GM18507 (cell line): ENCODE results near the gene BCL3.

Experiments
- DNase-seq: peaks from one replicate; pipeline ENCODE4 v3.0.0; 2011; ENCODE audit warnings: low read depth; ENCODE audit not compliant: insufficient read length; ENCODE audit errors: extremely low spot score
- FAIRE-seq: peaks from 2 replicates; lab custom pipeline; 2011; peaks lifted over from hg19 to GRCh38; lab: Jason Lieb, UNC

The BCL3 gene

DNA sequence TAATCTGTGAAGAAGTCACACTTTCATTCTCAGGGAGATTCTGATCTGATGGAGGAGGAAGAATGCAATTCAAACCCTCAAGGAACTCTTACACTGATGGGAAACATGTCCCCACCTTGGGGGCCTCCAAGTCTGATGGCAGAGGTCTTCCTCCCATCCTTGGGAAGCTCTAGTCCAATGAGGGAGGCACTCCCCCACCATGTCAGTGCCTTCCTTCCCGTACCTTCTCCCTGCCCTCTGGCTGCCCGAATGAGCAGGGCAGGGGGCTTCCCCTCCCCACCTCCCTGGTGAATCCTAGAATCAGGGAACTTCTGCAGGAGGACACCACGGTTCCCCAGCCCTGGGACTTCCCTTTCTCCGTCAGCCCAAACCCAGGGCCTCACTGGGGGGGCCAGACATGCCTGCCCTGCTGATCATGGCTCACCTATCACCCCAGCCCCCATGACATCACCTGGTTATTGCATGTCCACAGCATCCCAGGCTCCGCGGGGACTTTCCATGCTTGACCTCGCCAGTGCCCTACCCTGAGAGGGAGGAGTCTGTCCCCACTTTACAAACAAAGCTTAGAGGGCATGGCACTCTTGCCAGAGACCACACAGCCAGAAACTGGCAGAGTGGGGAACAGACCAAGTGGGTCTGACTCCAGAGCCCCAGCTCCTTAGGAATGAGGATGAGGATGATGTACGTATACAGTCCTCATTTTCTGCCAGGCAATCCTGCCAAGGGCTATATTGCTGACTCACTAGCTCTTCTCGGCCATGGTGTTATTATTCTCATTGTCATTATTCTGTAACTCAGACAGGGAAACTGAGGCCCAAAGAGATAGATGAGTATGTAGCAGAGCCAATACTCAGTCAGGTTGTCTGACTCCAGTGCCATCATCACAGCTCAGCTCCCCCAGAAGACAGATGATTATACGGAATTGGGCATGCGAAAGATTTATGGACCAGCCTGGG, 9.6 kb upstream of the BCL3 start:
- peak; percentile 33 for FAIRE-seq
- DNase-seq, result no peak

DNA sequence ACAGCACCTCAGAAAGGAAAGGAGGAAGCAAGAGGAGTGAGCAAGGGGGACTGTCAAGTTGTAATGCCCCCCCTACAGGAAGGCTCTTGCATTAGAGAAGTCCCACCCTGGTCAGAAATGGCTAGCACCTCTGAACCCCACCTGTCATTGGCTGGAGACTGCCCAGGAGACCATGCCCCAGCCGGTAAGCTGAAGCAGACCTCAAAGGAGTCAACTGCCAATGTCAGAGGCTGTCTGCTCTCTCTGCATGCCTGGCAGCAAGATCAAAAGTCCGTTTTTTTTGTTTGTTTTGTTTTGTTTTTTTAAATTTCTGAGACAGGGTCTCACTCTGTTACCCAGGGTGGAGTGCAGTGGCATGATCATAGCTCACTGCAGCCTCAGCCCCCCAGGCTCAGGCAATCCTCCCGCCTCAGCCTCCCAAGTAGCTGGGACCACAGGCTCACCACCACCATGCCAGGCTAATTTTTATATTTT, 8.1 kb upstream of the BCL3 start:
- DNase-seq (no peak), FAIRE-seq (no peak)

DNA sequence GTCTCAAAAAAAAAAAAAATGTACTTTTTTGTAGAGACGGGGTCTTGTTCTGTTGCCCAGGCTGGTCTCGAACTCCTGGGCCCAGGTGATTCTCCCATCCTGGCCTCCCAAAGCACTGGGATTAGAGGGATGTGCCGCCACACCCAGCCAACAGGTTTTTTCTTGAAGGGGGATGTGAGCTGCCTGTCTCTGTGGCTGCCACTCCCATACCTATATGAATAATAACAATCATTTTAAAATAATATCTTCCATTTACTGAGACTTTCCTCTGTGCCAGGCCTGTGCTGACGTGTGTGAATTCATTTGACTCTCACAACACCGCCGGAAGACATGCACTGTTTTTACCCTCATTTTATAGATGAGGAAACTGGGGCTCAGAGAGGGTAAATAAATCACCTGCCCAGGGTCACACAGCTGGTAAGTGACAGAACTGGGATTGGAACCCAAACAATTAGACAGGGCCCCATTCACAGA, 7.2 kb upstream of the BCL3 start:
- FAIRE-seq (no peak), DNase-seq (no peak)

DNA sequence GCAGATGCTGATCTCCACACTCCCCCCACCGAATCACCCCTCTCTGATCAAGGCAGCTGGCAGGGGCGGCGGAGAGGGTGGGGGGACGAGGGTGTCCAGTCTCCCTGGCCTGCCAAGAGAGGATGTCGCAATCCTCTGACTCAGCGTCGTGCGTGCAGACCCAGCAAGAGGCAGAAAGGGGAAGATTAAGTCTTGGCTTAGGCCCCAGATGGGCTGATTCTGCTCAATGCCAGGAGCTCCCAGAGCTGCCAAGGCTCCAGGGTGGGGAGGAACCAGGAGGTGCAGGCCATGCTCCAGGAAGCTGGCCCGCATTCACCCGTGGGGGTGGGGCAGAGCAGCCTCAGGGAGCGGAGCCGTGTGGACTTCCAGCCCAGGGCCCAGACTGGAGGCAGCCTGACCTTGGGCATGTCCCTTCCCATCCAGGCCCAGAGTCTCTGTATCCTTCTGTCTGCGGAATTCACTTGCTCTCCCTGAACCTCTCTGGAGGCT, 6.6 kb upstream of the BCL3 start:
- DNase-seq, result no peak
- no peak for FAIRE-seq

DNA sequence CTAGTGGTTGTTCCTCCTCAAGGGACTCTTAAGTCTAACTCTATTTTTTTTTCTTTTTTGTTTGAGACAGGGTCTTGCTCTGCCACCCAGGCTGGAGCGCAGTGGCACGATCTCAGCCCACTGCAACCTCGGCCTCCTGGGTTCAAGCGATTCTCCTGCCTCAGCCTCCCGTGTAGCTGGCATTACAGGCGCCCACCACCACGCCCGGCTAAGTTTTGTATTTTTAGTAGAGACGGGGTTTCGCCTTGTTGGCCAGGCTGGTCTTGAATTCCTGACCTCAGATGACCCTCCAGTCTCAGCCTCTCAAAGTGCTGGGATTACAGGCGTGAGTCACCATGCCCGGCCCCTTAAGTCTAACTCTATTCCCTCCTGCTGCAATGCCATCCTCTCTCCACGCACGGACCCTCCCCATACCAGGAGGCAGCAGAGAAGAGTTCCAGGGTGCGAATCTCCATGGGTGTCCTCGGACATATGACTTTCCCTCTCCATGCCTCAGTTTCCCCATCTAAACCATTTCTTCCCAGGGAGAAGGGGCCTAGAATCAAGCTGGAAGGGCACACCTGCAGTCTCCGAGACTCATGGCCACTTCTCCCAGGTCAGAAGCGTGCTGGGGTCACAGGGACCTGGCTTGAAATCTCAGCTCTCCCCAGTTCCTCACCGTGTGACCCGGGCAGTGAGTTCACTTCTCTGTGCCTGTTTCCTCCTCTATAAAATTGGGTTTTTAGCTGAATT, 6.0 kb upstream of the BCL3 start:
- no peak for DNase-seq
- no peak for FAIRE-seq

DNA sequence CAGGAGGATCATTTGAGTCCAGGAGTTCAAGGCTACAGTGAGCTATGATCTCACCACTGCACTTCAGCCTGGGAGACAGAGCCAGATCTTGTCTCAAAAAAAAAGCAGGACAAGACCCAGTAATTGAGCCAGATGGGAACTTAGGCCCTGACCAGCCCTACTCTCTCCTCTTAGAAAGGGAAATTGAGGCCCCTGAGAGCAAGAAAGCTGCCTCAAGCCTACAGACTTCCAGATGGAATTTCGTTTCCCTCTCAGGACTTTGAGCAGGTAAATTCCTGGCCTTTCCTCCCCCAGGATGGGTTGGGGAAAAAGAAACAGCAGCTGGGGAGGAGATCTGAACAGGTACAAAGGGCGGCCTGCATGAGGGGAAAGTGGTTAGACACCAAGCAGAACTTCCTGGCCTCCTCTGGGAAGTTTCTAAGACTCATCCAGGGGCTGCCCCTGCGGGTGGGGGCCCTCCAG, 3.6 kb upstream of the BCL3 start:
- no peak for DNase-seq
- no peak for FAIRE-seq

DNA sequence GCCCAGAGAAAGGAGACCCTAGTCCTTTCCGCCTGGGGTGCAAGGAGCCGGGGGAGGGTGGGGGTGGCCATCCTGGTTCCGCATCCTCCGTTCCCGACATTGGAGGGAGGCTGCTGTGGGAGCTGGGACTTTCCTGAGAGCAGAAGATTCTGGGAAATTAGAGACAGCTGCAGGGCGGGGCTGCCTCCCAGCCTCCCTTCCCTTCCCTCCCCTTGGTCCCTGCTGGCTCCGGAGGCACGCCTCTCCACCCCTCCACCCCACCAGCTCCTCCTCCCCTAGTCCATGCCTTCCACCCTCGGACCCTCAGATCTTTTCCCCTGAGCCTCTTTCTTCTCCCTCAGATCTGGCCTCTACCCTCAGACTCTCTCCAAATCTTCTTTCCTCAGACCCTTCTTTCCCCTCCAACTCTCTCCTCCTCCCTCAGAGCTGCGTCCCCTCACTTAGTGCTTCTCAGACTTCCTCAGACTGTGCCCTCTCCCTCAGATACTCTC, 3.1 kb upstream of the BCL3 start:
- no peak for DNase-seq
- FAIRE-seq, result no peak

DNA sequence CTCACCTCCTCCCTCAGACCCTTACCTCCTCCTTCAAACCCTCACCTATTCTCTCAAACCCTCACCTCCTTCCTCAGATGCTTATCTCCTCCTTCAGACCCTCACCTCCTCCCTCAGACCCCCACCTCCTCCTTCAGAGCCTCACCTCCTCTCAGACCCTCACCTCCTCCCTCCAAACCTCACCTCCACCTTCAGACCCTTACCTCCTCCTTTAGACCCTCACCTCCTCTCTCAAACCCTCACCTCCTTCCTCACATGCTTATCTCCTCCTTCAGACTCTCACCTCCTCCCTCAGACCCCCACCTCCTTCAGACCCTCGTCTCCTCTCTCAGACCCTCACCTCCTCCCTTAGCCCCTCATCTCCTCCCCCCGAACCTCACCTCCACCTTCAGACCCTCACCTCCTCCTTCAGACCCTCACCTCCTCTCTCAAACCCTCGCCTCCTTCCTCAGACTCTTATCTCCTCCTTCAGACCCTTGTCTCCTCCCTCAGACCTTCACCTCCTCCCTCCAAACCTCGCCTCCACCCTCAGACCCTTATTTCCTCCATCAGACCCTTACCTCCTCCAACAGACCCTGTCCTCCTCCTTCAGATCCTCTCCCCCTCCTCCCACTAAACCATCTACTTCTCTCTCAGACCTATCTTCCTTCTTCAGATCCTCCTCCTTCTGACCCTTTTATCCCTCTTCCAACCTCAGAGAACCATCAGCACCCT, 2.5 kb upstream of the BCL3 start:
- FAIRE-seq (no peak), DNase-seq (no peak)

DNA sequence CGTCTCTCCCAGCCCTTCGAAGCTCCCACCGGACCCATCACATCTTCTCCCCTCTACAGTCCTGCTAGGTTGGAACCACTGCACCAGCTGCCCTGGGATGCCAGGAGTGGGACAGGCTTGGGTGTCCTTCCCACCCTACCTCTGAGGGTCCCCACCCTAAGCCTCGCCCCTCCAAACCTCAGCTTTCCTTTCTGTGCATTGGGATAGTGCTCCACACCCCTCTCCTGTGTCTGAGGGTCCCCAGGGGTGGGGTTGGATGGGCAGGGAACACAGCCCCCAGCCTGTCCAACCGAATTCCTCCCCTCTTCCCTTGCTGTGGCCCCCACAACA, 1.9 kb upstream of the BCL3 start:
- DNase-seq (no peak), FAIRE-seq (no peak)

DNA sequence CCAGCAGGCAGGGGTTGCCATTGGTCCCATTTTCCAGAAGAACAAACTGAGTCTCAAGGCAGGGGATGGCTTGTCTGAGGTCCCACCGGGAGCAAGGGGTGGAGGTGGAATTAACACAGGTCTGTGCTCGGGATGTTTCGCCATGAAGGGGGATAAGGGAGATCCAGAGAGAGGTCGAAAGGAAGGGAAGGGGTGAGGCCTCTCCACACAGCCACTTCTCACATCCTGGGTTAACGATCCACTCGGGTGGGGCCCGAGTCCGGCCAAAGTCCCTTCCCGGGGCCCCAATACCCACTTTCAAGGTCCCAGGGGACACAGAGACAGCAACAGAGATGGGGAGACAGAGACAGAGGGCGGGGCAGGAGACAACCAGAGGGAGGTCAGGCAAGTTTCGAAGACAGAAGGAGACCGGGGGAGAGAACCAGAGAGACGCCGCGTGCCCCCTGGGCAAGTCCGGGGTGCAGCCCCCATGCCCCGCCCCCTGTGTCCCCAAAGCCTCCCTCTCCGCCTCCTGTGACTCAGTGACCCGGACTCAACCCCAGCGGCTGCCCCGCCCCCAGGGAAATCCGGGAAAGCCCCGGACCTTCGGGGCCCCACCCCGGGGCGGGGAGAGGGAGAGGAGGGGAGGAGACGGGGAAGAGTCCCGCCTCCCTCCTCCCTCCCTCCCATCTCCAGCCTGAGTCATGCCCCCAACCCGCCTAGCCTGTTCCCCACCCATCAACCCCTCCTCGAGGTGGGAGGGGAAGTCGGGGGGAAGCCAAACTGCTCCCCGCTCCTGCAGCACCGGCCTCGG, 1.4 kb upstream of the BCL3 start:
- FAIRE-seq (peak; percentile 90), DNase-seq (peak; percentile 54)

DNA sequence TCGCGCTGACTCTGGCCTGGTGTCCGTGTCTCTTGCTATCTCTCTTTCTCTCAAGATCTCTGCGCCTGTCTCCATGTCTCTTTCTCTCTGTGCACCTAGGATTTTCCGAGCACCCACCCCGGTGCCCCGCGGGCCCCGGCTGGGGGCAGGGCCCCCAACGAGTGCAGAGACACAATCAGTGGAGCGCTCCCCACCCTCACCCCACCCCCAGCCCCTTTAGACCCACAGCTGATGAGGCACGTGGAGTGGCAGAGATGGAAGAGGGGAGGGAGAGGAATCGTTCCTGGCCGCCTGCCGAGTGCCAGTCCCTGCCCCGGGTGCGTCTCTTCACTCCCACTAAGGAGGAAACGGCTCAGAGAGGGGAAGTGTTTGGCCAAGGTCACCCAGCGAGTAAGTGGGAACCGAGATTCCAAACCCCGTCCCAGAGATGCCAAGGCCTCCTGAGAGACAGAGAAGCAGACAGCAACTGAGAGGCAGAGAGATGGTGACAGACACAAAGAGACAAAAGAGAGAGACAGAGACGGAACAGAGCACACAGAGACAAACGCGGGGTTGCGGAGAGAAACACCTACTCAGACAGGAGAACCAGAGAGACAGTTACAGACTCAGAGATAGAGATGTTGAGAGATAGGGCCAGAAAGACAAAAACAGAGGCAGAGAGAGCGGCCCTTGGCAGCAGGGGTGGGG, 626 bp upstream of the BCL3 start:
- FAIRE-seq (peak; percentile 73), DNase-seq (no peak)

DNA sequence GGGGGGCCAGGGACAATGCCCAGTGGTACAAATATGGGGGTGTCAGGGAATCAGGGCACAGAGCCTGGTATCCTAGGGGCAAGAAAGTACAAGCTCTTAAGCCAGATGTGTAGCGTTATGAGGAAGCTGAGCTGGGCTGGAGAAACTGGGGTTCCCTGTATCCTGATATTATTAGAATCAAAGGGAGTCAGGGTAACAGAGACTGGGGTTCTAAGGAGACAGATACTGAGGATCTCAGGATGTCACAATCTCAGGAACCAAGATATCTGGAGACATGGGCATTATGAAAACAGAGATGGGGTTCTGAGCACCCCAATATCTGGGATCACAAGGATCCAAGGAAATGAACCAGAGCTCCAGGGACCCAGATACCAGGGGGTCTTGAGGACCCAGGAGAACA, 784 bp downstream of the BCL3 start:
- no peak for DNase-seq
- FAIRE-seq, result no peak

DNA sequence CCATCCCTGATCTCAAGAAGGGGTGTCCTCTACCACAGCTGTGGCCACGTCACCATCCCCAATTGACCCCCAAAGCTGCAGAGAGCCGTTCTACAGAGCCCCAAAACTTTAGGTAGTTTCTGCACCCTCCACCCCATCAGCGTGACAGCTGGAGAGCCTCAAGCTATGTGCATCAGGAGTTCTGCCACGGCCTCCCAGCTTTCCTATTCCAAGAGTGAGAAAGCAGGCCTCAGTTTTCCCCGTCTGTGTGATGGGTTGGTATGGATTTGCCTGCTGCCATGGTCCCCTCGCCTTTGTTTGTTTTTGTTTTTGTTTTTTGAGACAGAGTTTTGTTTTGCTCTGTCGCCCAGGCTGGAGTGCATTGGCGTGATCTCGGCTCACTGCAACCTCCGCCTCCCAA, 1.5 kb downstream of the BCL3 start:
- DNase-seq, result no peak
- no peak for FAIRE-seq

DNA sequence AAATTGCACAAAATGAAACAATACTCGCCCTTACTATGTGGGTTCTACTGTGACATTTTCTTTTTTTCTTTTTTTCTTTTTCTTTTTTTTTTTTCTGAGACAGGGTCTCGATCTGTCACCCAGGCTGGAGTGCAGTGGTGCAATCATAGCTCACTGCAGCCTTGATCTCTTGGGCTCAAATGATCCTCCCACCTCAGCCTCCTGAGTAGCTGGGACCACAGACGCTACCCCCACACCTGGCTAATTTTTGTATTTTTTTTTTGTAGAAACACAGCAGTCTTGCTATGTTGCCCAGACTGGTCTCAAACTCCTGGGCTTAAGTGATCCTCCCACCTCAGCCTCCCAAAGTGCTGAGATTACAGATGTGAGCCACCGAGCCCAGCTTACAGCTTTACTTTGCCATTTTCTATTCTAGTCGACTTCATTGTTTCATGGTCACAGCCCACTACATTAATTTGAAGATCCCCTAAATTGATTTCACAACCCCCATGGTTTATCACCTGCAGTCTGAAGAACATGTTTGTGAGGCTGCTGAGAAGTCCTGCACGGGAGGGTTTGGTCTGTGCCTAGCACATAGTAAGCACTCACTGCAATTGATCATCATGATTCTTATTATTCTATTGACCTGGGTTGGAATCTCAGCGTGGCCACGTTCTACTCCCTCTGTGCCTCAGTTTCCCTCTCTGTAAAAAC, 3.8 kb downstream of the BCL3 start:
- DNase-seq (no peak), FAIRE-seq (no peak)

DNA sequence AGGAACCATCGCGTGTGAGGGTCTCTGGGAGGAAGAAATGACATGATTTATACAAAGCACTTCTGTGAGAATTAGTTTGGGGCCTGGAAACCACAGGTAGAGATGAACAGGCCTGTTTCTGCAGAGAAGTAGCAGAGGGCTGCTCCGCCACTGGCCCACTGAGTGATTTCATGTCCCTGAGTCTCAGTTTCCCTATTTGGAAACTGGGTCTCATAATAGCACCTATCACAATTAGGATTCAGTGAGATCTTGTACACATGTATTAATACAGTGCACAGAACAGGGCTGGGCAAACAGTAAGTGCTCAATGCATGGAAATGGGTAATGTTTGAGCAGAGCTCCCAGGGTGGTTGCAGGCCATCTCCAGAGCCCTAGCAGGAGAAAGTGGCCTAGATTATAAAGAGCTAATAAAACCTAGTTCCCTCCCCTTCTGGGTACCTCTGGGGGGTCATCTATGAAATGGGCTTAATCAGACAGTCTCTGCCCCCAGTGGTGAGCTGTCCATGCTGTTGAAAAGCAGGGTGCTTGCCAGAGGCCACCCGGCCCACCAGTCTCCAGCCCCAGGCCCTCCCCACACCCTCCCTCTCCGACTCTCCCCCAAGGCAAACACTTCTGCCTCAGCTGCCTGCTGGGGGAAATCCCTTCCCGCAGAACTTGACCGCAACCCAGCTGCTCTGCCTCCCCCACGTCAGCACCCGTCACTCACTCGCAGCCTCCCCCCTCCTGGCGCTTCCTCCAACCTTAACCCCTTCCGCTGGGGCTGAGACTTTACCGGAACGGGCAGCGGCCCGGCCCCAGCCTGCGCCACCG, 4.5 kb downstream of the BCL3 start:
- peak; percentile 85 for DNase-seq
- peak; percentile 99 for FAIRE-seq

DNA sequence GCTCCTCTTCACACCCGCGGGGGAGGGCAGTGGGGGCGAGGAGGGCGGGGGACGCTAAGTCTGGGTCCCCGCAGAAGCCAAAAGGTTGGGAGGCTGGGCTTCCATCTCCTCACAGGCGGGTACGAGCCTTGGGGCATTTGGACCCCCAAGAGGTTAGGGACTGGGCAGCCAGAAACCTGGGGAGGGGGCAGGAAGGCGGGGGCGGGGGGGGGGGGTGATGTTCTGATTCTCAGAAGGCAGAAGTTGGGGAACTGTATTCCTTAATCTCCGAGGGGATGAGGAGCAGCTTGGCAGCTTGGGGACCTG, 5.1 kb downstream of the BCL3 start:
- DNase-seq (no peak), FAIRE-seq (no peak)
